Naive B cell (primary cell): ENCODE data around the gene TAAR6. TPM values are rescaled to one million over a fixed set of nuclear protein-coding genes. Genes with fewer than 3 reads are reported as not detected.
"Not testable (repeated sequence)": the region's sequence is repeated elsewhere in the genome, so short reads cannot be mapped to it uniquely, and the experiment has no call there.

Experiments
- ATAC-seq, 2 donors: fragments of 150-1000 bp; cut with Tn5 transposase; 2 replicates each; pipeline ENCODE4 v1.10.0; 2021; ENCODE audit warnings: low read depth in 2 of 2, mild to moderate bottlenecking in 2 of 2, moderate library complexity in 2 of 2
- DNase-seq: peaks from one replicate; pipeline ENCODE4 v3.0.0; 2022
- H3K27ac Mint-ChIP-seq, 6 donors: one replicate each; pipeline ENCODE4 v1.8.0; 2020 to 2022; ENCODE audit warnings: mild to moderate bottlenecking in 6 of 6, mixed read lengths in 6 of 6, moderate library complexity in 5 of 6, inconsistent platforms in 2 of 6
- H3K27me3 Mint-ChIP-seq, 3 donors: one replicate each; pipeline ENCODE4 v1.8.0; 2021 to 2022; ENCODE audit warnings: mixed read lengths in 3 of 3, mild to moderate bottlenecking in 1 of 3
- H3K36me3 Mint-ChIP-seq, 2 donors: one replicate each; pipeline ENCODE4 v1.8.0; 2020 to 2022; ENCODE audit warnings: mixed read lengths in 2 of 2, inconsistent platforms in 1 of 2, mild to moderate bottlenecking in 1 of 2
- H3K4me1 Mint-ChIP-seq, 3 donors: one replicate each; pipeline ENCODE4 v1.8.0; 2020 to 2022; ENCODE audit warnings: mixed read lengths in 3 of 3, inconsistent platforms in 1 of 3, mild to moderate bottlenecking in 1 of 3, moderate library complexity in 1 of 3
- H3K4me3 Mint-ChIP-seq, 8 donors: one replicate each; pipeline ENCODE4 v1.8.0; 2020 to 2022; ENCODE audit warnings: mild to moderate bottlenecking in 8 of 8, mixed read lengths in 8 of 8, moderate library complexity in 8 of 8, inconsistent platforms in 2 of 8
- H3K9me3 Mint-ChIP-seq, 7 donors: one replicate each; pipeline ENCODE4 v1.8.0; 2020 to 2022; ENCODE audit warnings: mixed read lengths in 7 of 7, mild to moderate bottlenecking in 5 of 7, inconsistent platforms in 2 of 7, moderate library complexity in 1 of 7
- polyA plus RNA-seq, 6 donors: library from polyadenylated mRNA; unstranded; fragments of 300-500 nt; fragmentation: Illumina TruSeq; gene quantifications; one replicate each; pipeline ENCODE4 v1.2.3, GENCODE V29; 2021; ENCODE audit warnings: low read depth in 6 of 6

TAAR6 gene
- polyA plus RNA-seq, 6 donors from 2014 or later, result not detected

DNA sequence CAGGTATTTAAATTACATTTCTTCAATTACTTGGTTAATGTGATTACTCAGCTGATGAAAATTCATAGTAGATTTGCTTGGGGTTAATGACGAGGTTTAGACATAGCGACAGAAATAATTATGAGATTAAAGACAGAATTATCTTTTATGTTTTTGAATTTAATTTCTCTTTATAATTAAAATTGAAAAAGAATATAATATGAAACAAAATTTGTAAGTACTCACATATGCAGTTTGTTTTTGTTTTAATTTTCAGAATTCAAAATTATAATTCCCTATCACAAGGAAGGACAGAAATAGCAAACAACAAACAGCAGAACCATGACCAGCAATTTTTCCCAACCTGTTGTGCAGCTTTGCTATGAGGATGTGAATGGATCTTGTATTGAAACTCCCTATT is 17.8 kb upstream of the TAAR6 start, which contains the start of gene TAAR8:
Gene TAAR8 (plus strand): TSS at position 301 of the 400 bp plus-strand sequence. CDS start 21 bp downstream, at position 322.
- Mint-ChIP-seq H3K9me3 (peaks cover 0 to 2% (median 0%) of the 10 kb centered on the region in 7 donors), H3K27me3 (peaks cover 11 to 33% (median 19%) of the 10 kb centered on the region in 3 donors), H3K4me3 (no peak within 1 kb of the TSS), H3K36me3 (no peaks in the 10 kb centered on the region), H3K4me1 (peaks cover 6 to 7% (median 7%) of the 10 kb centered on the region in 3 donors), H3K27ac (no peak within 1 kb of the TSS)
- no peak for ATAC-seq
- no peak for DNase-seq

GRCh38 chr6:132560087-132560486 is 10.0 kb upstream of the TAAR6 start:
- H3K9me3 Mint-ChIP-seq, H3K36me3 Mint-ChIP-seq, ATAC-seq, DNase-seq, H3K4me3 Mint-ChIP-seq, H3K27ac Mint-ChIP-seq, H3K4me1 Mint-ChIP-seq: not testable (repeated sequence)
- peaks cover 21 to 43% (median 25%) of the 10 kb centered on the region in 3 donors for H3K27me3 Mint-ChIP-seq

- DNase-seq (no peak), ATAC-seq (no peak)
- no peak overlapping the region for H3K27ac Mint-ChIP-seq
- H3K27me3 Mint-ChIP-seq, result peaks cover 6 to 42% (median 19%) of the 10 kb centered on the region in 3 donors
- H3K36me3 Mint-ChIP-seq, result no peaks in the 10 kb centered on the region
- no peak overlapping the region for H3K4me3 Mint-ChIP-seq
- no peaks in the 10 kb centered on the region for H3K9me3 Mint-ChIP-seq
- no peaks in the 10 kb centered on the region for H3K4me1 Mint-ChIP-seq
These were observed 3.7 kb upstream of the TAAR6 start for GRCh38 chr6:132566404-132566803.

GRCh38 chr6:132567566-132567965 is 2.6 kb upstream of the TAAR6 start:
- H3K27me3 Mint-ChIP-seq, result peaks cover 11 to 39% (median 23%) of the 10 kb centered on the region in 3 donors
- no peak overlapping the region for H3K4me3 Mint-ChIP-seq
- no peaks in the 10 kb centered on the region for H3K4me1 Mint-ChIP-seq
- H3K36me3 Mint-ChIP-seq, result no peaks in the 10 kb centered on the region
- H3K27ac Mint-ChIP-seq, result no peak overlapping the region
- ATAC-seq (no peak), DNase-seq (no peak)
- no peaks in the 10 kb centered on the region for H3K9me3 Mint-ChIP-seq

- Mint-ChIP-seq H3K27ac (no peak overlapping the region), H3K4me1 (no peaks in the 10 kb centered on the region), H3K9me3 (no peaks in the 10 kb centered on the region), H3K36me3 (no peaks in the 10 kb centered on the region), H3K27me3 (peaks cover 9 to 40% (median 27%) of the 10 kb centered on the region in 3 donors), H3K4me3 (no peak overlapping the region)
- no peak for ATAC-seq
- DNase-seq, result no peak
These were observed 1.5 kb upstream of the TAAR6 start for GRCh38 chr6:132568611-132569010.

- no peak for DNase-seq
- Mint-ChIP-seq H3K9me3 (no peaks in the 10 kb centered on the region), H3K4me3 (no peak overlapping the region), H3K27me3 (peaks cover 11 to 45% (median 33%) of the 10 kb centered on the region in 3 donors), H3K27ac (no peak overlapping the region), H3K36me3 (no peaks in the 10 kb centered on the region), H3K4me1 (no peaks in the 10 kb centered on the region)
- no peak for ATAC-seq
These were observed 952 bp upstream of the TAAR6 start for GRCh38 chr6:132569170-132569569.

- H3K27me3 Mint-ChIP-seq, result peaks cover 18 to 40% (median 36%) of the 10 kb centered on the region in 3 donors
- no peak for DNase-seq
These were observed 1.7 kb downstream of the TAAR6 start for GRCh38 chr6:132571774-132572173.

DNA sequence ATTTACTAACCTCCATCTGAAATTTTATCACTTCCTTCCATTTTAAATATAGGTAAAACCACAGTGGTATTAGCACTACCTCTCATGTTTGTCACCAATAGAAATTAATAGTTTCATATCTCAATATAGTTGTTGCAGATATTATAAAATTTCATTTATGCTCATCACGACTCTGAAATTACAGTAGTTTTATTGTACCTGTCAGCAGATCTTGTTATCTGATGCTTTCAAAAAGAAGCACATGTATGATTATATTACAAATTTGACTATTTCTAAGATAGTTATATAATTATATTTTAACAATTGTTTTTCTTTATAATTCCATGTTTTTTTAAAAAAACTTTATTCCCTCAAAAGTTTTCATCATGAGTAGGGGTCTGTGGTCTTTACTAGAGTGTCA is 14.6 kb downstream of the TAAR6 start:
- peaks cover 10 to 56% (median 39%) of the 10 kb centered on the region in 3 donors for H3K27me3 Mint-ChIP-seq
- H3K36me3 Mint-ChIP-seq, result no peaks in the 10 kb centered on the region
- no peak overlapping the region for H3K27ac Mint-ChIP-seq
- no peaks in the 10 kb centered on the region for H3K4me1 Mint-ChIP-seq
- H3K9me3 Mint-ChIP-seq, result peaks cover 0 to 5% (median 2%) of the 10 kb centered on the region in 7 donors
- ATAC-seq, result no peak
- H3K4me3 Mint-ChIP-seq, result no peak overlapping the region
- DNase-seq, result no peak

More at GRCh38 chr6:132571774-132572173, 1.7 kb downstream of the TAAR6 start:
- Mint-ChIP-seq H3K36me3 (no peaks in the 10 kb centered on the region), H3K4me1 (no peaks in the 10 kb centered on the region), H3K27ac (no peak overlapping the region), H3K9me3 (peaks cover 0 to 2% (median 0%) of the 10 kb centered on the region in 7 donors), H3K4me3 (no peak overlapping the region)
- ATAC-seq, result no peak

DNA sequence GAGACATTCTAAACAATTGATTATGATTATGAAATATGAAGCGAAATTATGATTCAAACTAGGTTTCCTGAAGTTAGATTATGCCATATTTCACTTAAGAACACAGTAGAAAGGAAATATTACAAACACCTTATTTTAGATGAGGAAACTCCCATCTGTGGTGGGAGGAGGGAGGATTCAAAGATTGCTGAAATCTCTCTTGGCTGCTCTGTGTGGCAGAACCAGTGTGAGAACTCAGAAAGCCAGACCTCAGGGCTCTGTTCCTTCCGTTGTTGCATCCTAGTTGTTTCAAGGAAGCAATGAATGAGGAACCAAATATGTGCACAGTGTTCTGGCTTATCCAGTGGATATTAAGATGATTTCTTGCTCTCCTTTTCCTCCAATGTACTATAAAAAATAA is 17.3 kb downstream of the TAAR6 start:
- Mint-ChIP-seq H3K27ac (no peak overlapping the region), H3K4me3 (no peak overlapping the region), H3K9me3 (peaks cover 0 to 5% (median 0%) of the 10 kb centered on the region in 7 donors), H3K4me1 (no peaks in the 10 kb centered on the region), H3K27me3 (peaks cover 15 to 40% (median 28%) of the 10 kb centered on the region in 3 donors), H3K36me3 (no peaks in the 10 kb centered on the region)
- DNase-seq, result no peak
- ATAC-seq, result no peak

- H3K27ac Mint-ChIP-seq, result peak within 1 kb of the TSS in 1 of 6 donors; percentile 65
- no peaks in the 10 kb centered on the region for H3K36me3 Mint-ChIP-seq
- no peak for DNase-seq
- ATAC-seq, result no peak
- peaks cover 3 to 6% (median 6%) of the 10 kb centered on the region in 3 donors for H3K4me1 Mint-ChIP-seq
- peaks cover 0 to 5% (median 0%) of the 10 kb centered on the region in 7 donors for H3K9me3 Mint-ChIP-seq
- H3K27me3 Mint-ChIP-seq, result peaks cover 15 to 27% (median 19%) of the 10 kb centered on the region in 3 donors
- H3K4me3 Mint-ChIP-seq, result no peak within 1 kb of the TSS
These were observed 19.3 kb downstream of the TAAR6 start, which contains the start of gene TAAR5 for GRCh38 chr6:132589454-132589853. TAAR5 (minus strand) TSS chr6:132589741; CDS start chr6:132589686, 55 bp downstream.

DNA sequence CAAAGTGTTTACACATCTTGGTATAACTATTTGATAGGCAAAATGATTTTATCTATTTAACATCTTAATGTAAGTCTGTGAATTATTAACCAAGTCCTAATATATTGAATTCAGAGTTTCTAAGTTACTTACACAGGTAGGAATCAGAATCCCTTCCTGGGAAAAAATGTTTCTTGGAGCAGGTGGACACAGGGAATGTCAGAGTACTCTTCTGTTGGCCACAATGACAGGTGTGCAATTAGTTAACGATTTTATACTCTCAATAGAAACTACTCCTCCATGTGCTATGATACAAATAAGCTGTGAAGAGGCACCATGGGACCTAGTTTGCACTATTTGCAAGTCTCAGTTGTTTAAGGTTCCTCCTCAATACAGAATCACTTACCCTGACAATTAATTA is 20.2 kb downstream of the TAAR6 start:
- ATAC-seq (no peak), DNase-seq (no peak)
- H3K9me3 Mint-ChIP-seq, result peaks cover 0 to 5% (median 0%) of the 10 kb centered on the region in 7 donors
- peaks cover 3 to 6% (median 6%) of the 10 kb centered on the region in 3 donors for H3K4me1 Mint-ChIP-seq
- peaks cover 15 to 30% (median 16%) of the 10 kb centered on the region in 3 donors for H3K27me3 Mint-ChIP-seq
- no peaks in the 10 kb centered on the region for H3K36me3 Mint-ChIP-seq
- no peak overlapping the region for H3K4me3 Mint-ChIP-seq
- no peak overlapping the region for H3K27ac Mint-ChIP-seq

GRCh38 chr6:132592855-132593254 is 22.7 kb downstream of the TAAR6 start:
- Mint-ChIP-seq H3K36me3 (no peaks in the 10 kb centered on the region), H3K4me1 (peaks cover 3 to 6% (median 6%) of the 10 kb centered on the region in 3 donors), H3K4me3 (no peak overlapping the region), H3K9me3 (no peaks in the 10 kb centered on the region), H3K27me3 (peaks cover 5 to 19% (median 11%) of the 10 kb centered on the region in 3 donors), H3K27ac (peak overlapping the region in 1 of 6 donors; percentile 50)
- ATAC-seq (peak in 1 of 2 donors; percentile 14), DNase-seq (no peak)

- H3K36me3 Mint-ChIP-seq, result peaks cover 0 to 6% of the 10 kb centered on the region in 2 donors
- peaks cover 3 to 6% (median 6%) of the 10 kb centered on the region in 3 donors for H3K4me1 Mint-ChIP-seq
- no peak overlapping the region for H3K4me3 Mint-ChIP-seq
- H3K9me3 Mint-ChIP-seq, result no peaks in the 10 kb centered on the region
- ATAC-seq, result no peak
- H3K27me3 Mint-ChIP-seq, result peaks cover 10 to 22% (median 13%) of the 10 kb centered on the region in 3 donors
- no peak overlapping the region for H3K27ac Mint-ChIP-seq
- DNase-seq, result no peak
These were observed 26.1 kb downstream of the TAAR6 start for GRCh38 chr6:132596201-132596600.

- Mint-ChIP-seq H3K27me3 (peaks cover 9 to 22% (median 13%) of the 10 kb centered on the region in 3 donors), H3K27ac (no peak overlapping the region), H3K4me1 (no peaks in the 10 kb centered on the region), H3K36me3 (peaks cover 0 to 6% of the 10 kb centered on the region in 2 donors), H3K9me3 (no peaks in the 10 kb centered on the region), H3K4me3 (no peak overlapping the region)
- ATAC-seq (peak in 1 of 2 donors; percentile 27), DNase-seq (no peak)
These were observed 28.4 kb downstream of the TAAR6 start for GRCh38 chr6:132598473-132598872.
